GM12892 (cell line): ENCODE data around the gene DOCK4. TPM values are rescaled to one million over a fixed set of nuclear protein-coding genes. Genes with fewer than 3 reads are reported as not detected.
"Not testable (repeated sequence)": the region's sequence is repeated elsewhere in the genome, so short reads cannot be mapped to it uniquely, and the experiment has no call there.

Experiments
- DNase-seq: peaks from one replicate; pipeline ENCODE4 v3.0.0; 2011; ENCODE audit not compliant: insufficient read length
- FAIRE-seq: peaks from 2 replicates; lab custom pipeline; 2011; peaks lifted over from hg19 to GRCh38; lab: Jason Lieb, UNC
- POLR2A ChIP-seq: IDR thresholded peaks from 2 replicates; pipeline ENCODE4 v1.6.1; 2011; ENCODE audit warnings: low read depth, low read length, control low read depth
- POLR2AphosphoS5 ChIP-seq: IDR thresholded peaks from 2 replicates; pipeline ENCODE4 v1.6.1; 2011; ENCODE audit warnings: low read depth, low read length, control low read depth
- TAF1 ChIP-seq: IDR thresholded peaks from 2 replicates; pipeline ENCODE4 v1.6.1; 2011; ENCODE audit warnings: low read depth, mild to moderate bottlenecking, control low read depth, low read length, borderline replicate concordance
- polyA plus RNA-seq: library from polyadenylated mRNA; unstranded; fragments of >200 nt; gene quantifications from one replicate; pipeline ENCODE4 v1.2.1, GENCODE V29; 2012; ENCODE audit warnings: missing spikeins, inconsistent platforms; ENCODE audit not compliant: missing spikeins

Gene DOCK4, protein sequence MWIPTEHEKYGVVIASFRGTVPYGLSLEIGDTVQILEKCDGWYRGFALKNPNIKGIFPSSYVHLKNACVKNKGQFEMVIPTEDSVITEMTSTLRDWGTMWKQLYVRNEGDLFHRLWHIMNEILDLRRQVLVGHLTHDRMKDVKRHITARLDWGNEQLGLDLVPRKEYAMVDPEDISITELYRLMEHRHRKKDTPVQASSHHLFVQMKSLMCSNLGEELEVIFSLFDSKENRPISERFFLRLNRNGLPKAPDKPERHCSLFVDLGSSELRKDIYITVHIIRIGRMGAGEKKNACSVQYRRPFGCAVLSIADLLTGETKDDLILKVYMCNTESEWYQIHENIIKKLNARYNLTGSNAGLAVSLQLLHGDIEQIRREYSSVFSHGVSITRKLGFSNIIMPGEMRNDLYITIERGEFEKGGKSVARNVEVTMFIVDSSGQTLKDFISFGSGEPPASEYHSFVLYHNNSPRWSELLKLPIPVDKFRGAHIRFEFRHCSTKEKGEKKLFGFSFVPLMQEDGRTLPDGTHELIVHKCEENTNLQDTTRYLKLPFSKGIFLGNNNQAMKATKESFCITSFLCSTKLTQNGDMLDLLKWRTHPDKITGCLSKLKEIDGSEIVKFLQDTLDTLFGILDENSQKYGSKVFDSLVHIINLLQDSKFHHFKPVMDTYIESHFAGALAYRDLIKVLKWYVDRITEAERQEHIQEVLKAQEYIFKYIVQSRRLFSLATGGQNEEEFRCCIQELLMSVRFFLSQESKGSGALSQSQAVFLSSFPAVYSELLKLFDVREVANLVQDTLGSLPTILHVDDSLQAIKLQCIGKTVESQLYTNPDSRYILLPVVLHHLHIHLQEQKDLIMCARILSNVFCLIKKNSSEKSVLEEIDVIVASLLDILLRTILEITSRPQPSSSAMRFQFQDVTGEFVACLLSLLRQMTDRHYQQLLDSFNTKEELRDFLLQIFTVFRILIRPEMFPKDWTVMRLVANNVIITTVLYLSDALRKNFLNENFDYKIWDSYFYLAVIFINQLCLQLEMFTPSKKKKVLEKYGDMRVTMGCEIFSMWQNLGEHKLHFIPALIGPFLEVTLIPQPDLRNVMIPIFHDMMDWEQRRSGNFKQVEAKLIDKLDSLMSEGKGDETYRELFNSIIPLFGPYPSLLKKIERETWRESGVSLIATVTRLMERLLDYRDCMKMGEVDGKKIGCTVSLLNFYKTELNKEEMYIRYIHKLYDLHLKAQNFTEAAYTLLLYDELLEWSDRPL (N-terminal part only)
- polyA plus RNA-seq, result 2.8 TPM

DNA sequence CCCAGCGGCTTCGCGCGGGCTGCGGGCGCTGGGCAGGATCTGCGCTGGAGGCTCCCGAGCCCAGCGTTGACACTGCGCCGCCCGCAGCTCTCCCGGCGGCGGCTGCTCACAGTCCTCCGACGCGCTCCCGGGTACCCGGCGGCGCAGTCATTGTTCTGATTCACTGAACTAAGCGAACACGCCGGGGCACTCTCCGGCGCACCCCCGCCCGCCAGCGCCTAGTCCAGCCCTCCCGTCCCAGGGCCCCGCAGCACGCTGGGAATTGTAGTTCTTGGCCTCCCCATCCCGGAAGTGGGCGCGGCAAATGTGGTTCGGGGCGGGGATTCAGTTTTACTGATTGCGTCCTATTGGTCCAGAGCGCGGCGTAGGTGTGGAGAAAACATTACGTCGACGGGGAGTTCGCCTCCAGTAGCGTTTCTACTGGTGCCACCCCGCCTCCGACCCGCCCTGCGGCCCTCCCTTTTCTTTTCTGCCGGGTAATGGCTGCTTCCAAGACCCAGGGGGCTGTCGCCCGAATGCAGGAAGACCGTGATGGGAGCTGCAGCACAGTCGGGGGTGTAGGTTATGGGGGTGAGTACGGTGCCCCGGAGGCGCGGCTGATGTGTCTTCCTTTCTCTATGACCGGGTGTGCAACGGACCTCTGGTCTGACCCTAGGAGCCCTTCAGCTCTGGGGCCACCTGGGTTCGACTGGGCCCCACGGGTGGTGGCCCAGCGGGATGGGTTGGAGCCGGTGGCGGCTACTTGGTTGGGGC, at the start of gene DOCK4, which contains the start of gene ZNF277:
Gene DOCK4 (minus strand): TSS at position 162 of the 753 bp plus-strand sequence. CDS start 261 bp downstream, outside the sequence.
Gene ZNF277 (plus strand): TSS at position 458 of the 753 bp plus-strand sequence. CDS start 22 bp downstream, at position 480.
- FAIRE-seq (peak; percentile 95), DNase-seq (peak; percentile 83)
- TF ChIP-seq POLR2AphosphoS5 (no peak), POLR2A (peak; percentile 60; the same call in 1 of the 2 replicates), TAF1 (peak; percentile 47)

DNA sequence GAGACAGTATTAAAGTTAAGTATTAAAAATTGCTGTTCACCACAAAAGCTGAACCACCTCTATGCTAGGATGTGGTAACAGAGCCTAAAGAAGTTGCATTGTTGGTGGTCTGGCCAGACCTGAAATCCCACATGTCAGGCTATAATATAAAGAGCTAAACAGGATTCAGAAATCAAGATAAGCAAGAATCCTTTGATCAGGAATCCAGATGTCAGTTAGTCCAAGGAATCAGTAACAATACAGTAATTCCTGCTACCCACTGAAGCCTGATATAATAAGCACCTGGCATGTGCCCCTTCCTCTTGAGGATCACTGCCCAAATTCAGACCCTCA, 49.2 kb upstream of the DOCK4 start:
- DNase-seq (no peak), FAIRE-seq (no peak)
- TF ChIP-seq POLR2A (no peak), TAF1 (no peak), POLR2AphosphoS5 (no peak)

DNA sequence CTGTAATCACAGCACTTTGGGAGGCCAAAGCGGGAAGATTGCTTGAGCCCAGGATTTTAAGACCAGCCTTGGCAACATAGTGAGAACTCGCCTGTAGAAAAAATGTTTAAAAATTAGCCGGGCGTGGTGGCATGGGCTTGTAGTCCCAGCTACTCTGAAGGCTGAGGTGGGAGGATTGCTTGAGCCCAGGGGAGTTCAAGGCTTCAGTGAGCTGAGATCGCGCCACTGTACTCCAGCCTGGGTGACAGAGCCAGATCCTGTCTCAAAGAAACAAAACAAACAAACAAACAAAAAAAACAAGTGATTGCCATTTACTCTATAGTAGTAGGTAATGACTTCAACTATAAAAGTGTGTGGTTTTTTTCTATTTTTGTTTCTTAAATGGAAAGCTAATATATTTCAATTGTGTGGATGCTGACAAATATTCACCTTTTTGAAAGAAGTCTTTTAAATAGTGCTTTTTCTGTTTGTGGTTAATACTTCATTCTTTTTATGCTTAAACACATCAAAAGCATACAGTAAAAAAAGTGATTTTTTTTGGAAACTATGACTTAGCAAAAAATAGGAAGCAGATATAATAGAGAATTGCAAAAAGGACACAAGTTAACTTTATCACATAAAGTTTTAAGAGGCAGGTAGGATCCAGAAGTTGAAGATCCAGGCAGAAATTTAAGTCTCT, 48.6 kb upstream of the DOCK4 start:
- FAIRE-seq (no peak), DNase-seq (no peak)
- TF ChIP-seq POLR2A (no peak), TAF1 (no peak), POLR2AphosphoS5 (no peak)

DNA sequence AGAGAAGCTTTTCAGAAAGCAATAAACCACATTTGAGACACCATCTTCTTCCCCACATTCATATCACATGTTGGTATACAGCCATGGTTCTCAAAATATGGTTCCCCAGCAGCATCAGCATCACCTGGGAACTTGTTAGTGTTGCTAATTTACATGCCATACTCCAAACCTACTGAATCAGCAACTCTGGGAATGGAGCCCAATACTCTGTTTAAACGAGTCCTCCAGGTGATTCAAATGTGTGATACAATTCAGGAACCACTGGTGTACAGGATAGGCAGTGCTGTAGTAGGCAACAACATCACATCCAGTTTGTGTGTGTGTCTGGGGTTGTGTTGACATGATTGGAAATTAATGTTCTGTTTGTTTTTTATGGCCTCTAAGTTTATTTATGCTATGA, 48.0 kb upstream of the DOCK4 start:
- DNase-seq, result no peak
- no peak for FAIRE-seq
- TF ChIP-seq TAF1 (no peak), POLR2AphosphoS5 (no peak), POLR2A (no peak)

DNA sequence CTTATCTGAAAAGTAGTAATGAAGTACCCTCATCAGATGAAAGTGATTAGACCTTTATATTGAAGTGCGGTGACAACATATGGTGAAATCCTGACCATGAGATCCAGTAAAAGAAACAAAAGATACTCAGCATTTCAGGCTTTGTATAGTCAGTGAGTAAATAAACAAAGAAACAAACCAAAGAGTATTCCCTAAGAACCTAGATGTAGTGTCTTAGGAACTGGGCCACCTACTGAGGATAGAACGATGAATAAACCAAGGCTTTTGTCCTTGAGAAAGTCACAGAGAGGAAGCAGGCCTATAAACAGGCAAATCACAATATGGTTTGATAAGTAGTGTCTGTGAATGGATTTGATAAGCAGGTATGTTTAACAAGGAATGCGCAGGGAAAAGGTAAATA, 46.5 kb upstream of the DOCK4 start:
- TF ChIP-seq POLR2A, result no peak
- DNase-seq (no peak), FAIRE-seq (no peak)

DNA sequence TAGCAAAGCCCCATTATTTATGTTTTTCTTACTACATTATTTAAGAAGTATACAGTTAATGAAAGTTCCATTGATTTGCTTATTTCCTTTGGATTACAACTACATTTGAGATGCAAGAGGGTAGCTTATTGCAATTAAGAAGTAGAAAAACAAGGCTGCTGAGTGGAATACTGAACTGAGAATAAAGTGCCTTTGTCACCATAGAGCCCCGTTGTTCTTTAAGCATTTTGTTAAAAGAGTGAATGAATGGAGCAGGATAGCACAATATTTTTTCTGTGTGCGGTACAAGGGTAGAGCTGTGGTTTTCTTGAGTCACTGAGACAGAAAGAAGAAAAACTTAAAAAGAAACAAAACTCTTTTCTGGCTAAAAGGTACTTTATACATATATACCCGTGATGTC, 45.9 kb upstream of the DOCK4 start:
- DNase-seq (no peak), FAIRE-seq (no peak)
- TF ChIP-seq POLR2AphosphoS5, result no peak

DNA sequence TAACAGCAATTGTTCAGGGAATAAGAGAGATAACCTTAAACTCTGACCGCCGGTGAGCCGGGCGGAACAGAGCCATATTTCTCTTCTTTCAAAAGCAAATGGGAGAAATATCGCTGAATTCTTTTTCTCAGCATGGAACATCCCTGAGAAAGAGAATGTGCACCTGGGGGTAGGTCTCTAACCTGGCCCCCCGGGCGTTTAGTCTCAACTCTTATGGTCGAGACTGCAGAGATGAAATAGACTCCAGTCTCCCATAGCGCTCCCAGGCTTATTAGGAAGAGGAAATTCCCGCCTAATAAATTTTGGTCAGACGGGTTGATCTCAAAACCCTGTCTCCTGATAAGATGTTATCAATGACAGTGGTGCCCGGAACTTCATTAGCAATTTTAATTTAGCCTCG, 43.8 kb upstream of the DOCK4 start:
- DNase-seq, FAIRE-seq: not testable (repeated sequence)

DNA sequence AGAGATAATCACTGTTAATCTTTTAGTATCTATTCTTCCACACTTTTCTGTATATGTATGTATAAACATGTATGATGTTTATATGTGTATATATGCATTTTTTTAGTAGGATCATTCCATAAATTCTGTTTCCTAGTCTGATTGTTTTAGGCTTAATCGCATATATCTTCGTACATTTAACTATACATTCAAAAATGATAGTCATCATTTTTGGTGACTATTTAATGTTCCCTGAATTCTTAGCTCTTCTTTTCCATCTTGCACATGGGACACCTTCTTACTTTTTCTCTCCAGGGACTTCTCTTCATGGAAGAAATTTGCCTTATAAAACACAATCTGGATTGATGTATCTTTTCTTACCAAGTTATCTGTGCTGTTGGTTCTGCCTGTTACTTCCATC, 42.4 kb upstream of the DOCK4 start:
- no peak for DNase-seq
- no peak for FAIRE-seq
- TF ChIP-seq TAF1 (no peak), POLR2A (no peak), POLR2AphosphoS5 (no peak)

DNA sequence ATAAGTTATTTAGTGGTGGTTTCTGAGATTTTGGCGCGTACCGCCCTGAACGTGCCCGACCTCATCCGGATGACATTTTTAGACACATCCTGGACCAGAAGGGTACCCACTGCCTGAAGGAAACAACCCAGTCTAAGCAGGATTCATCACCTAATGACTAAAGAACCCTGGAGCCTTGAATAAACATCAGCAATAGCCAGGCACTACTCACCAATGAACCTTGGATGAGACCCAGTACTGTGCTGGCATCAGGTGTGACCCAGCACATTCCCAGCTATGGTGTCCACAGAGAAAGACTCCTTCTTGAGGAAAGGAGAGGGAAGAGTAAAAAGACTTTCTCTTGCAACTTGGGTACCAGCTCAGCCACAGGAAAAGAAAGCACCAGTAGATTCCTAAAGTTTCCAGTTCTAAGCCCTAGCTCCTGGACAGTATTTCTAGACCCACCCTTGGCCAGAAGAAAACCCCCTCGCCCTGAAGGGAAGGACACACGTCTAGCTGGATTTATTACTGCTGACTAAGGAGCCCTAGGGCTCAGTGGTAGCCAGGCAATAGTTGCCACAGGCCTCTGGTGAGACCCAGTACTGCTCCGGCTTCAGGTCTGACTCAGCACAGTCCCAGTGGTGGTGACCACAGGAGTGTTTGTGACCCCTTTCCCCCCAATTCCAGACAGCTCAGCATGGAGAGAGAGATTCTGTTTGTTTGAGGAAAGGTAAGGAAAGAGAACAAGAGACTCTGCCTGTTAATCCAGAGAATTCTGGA, 32.8 kb upstream of the DOCK4 start:
- DNase-seq, result no peak
- FAIRE-seq, result no peak
- TF ChIP-seq POLR2A, result no peak
- TF ChIP-seq TAF1, result no peak
- no peak for TF ChIP-seq POLR2AphosphoS5

DNA sequence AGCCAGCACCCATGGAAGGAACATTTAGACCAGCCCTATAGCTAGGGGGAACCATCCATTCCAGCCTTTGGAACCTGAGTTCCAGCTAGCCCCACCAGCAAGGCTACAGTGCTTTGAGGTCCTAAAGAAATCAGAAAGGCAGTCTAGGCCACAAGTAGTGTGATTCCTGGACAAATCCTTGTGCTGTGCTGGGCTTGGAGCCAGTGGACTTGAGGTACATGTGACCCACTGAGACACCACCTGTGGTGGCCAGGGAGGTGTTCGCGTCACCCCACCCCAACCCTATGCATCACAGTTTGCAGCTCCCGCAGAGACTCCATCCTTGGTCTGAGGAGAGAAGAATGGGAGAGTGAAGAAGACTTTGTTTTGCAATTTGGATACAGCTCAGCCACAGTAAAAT, 32.1 kb upstream of the DOCK4 start:
- no peak for DNase-seq
- TF ChIP-seq TAF1 (no peak), POLR2A (no peak), POLR2AphosphoS5 (no peak)
- FAIRE-seq, result no peak
